CD14-positive monocyte (primary cell): Measurements from ENCODE around the gene SMPD3. TPM values are rescaled to one million over a fixed set of nuclear protein-coding genes. Genes with fewer than 3 reads are reported as not detected.

ENCODE experiments used
- DNase-seq, 3 donors: peaks; one replicate each; pipeline ENCODE4 v3.0.0-alpha.2; 2011 to 2022
- H2AFZ ChIP-seq: 2 replicates; pipeline ENCODE4 v1.6.0; 2012; ENCODE audit warnings: mild to moderate bottlenecking, low read depth, low read length, inconsistent platforms; ENCODE audit not compliant: insufficient read depth, poor library complexity, severe bottlenecking
- H3K27ac ChIP-seq, 2 donors: 1 replicate in 1 of 2; 2 replicates in 1 of 2; pipeline ENCODE4 v1.5.1; 2012 to 2013; ENCODE audit warnings: low read length in 2 of 2, control low read depth in 1 of 2, inconsistent platforms in 1 of 2, low read depth in 1 of 2, mild to moderate bottlenecking in 1 of 2
- H3K27me3 ChIP-seq, 2 donors: one replicate each; pipeline versions ENCODE4 v1.6.0 to v1.6.1; 2011 to 2013; ENCODE audit warnings: low read length in 2 of 2; ENCODE audit not compliant: control insufficient read depth in 2 of 2, insufficient read depth in 2 of 2
- H3K36me3 ChIP-seq, 2 donors: replicated peaks in 1 of 2; 1 replicate in 1 of 2; 2 replicates in 1 of 2; pipeline versions ENCODE4 v1.5.1 to v1.6.1; 2012 to 2013; ENCODE audit warnings: low read length in 2 of 2, control low read depth in 1 of 2, inconsistent platforms in 1 of 2, mild to moderate bottlenecking in 1 of 2; ENCODE audit not compliant: insufficient read depth in 2 of 2, control insufficient read depth in 1 of 2
- H3K4me1 ChIP-seq, 2 donors: 1 replicate in 1 of 2; 2 replicates in 1 of 2; pipeline versions ENCODE4 v1.5.1 to v1.6.1; 2012 to 2013; ENCODE audit warnings: low read length in 2 of 2, control low read depth in 1 of 2, inconsistent platforms in 1 of 2, mild to moderate bottlenecking in 1 of 2, moderate library complexity in 1 of 2; ENCODE audit not compliant: insufficient read depth in 2 of 2, control insufficient read depth in 1 of 2
- H3K4me2 ChIP-seq: replicated peaks from 2 replicates; pipeline ENCODE3; 2012; ENCODE audit warnings: low read length, moderate library complexity, mild to moderate bottlenecking; ENCODE audit not compliant: poor library complexity, severe bottlenecking; ENCODE audit errors: extremely low read depth
- H3K4me3 ChIP-seq, 3 experiments: fragments of 200-600 bp in 1 of 3; sonication (generic) in 1 of 3; replicated peaks in 1 of 3; 1 replicate in 2 of 3; 2 replicates in 1 of 3; pipeline ENCODE4 v1.5.1; 2011 to 2013; ENCODE audit warnings: low read length in 3 of 3, mild to moderate bottlenecking in 3 of 3, control low read depth in 2 of 3, low read depth in 2 of 3, inconsistent platforms in 1 of 3, moderate library complexity in 1 of 3
- H3K79me2 ChIP-seq: 2 replicates; pipeline ENCODE4 v1.6.0; 2012; ENCODE audit warnings: mild to moderate bottlenecking, control low read depth, inconsistent platforms, low read length, moderate library complexity; ENCODE audit not compliant: insufficient read depth
- H3K9ac ChIP-seq: 2 replicates; pipeline ENCODE4 v1.6.0; 2017; ENCODE audit warnings: low read length, mild to moderate bottlenecking; ENCODE audit not compliant: insufficient read depth, poor library complexity, severe bottlenecking
- H3K9me3 ChIP-seq, 2 donors: replicated peaks in 1 of 2; 1 replicate in 1 of 2; 2 replicates in 1 of 2; pipeline versions ENCODE4 v1.5.1 to v1.6.1; 2012 to 2013; ENCODE audit warnings: low read length in 2 of 2, control low read depth in 1 of 2; ENCODE audit not compliant: control insufficient read depth in 1 of 2, insufficient read depth in 1 of 2
- H4K20me1 ChIP-seq: 2 replicates; pipeline ENCODE4 v1.6.0; 2012; ENCODE audit warnings: mild to moderate bottlenecking, low read length, control low read depth, moderate library complexity; ENCODE audit not compliant: insufficient read depth
- H3K27ac Mint-ChIP-seq, 7 donors: one replicate each; pipeline ENCODE4 v1.8.0; 2020; ENCODE audit warnings: mild to moderate bottlenecking in 7 of 7, mixed read lengths in 7 of 7, moderate library complexity in 6 of 7, inconsistent platforms in 2 of 7
- H3K27me3 Mint-ChIP-seq, 3 donors: one replicate each; pipeline ENCODE4 v1.8.0; 2021 to 2022; ENCODE audit warnings: low read depth in 3 of 3, mild to moderate bottlenecking in 3 of 3, mixed read lengths in 3 of 3, moderate library complexity in 3 of 3, inconsistent platforms in 1 of 3
- H3K36me3 Mint-ChIP-seq, 2 donors: one replicate each; pipeline ENCODE4 v1.8.0; 2020; ENCODE audit warnings: mixed read lengths in 2 of 2, inconsistent platforms in 1 of 2, mild to moderate bottlenecking in 1 of 2
- H3K4me1 Mint-ChIP-seq: one replicate; pipeline ENCODE4 v1.8.0; 2020; ENCODE audit warnings: mild to moderate bottlenecking, mixed read lengths
- H3K4me3 Mint-ChIP-seq, 2 donors: one replicate each; pipeline ENCODE4 v1.8.0; 2020; ENCODE audit warnings: mild to moderate bottlenecking in 2 of 2, mixed read lengths in 2 of 2, moderate library complexity in 1 of 2
- H3K9me3 Mint-ChIP-seq, 7 donors: one replicate each; pipeline ENCODE4 v1.8.0; 2020 to 2022; ENCODE audit warnings: mixed read lengths in 7 of 7, mild to moderate bottlenecking in 6 of 7, moderate library complexity in 6 of 7, inconsistent platforms in 2 of 7
- WGBS: methylation state at CpG from one replicate; pipeline ENCODE4 v1.1.5; 2013; ENCODE audit warnings: missing lambda C conversion rate; ENCODE audit not compliant: insufficient coverage; 5-methylcytosine and 5-hydroxymethylcytosine counted together
- intact Hi-C, 2 donors: fragments of 100-400 bp; cut with micrococcal nuclease; formaldehyde crosslinking; loops; one replicate each; pipeline versions ENCODE4 v1.15.0 to v1.15.1; 2023
- polyA plus RNA-seq, 3 donors: library from polyadenylated mRNA; depleted of rRNA in 1 of 3; unstranded in 2 of 3; stranded (reverse) in 1 of 3; fragments of 300-500 nt in 2 of 3; fragments of >200 nt in 1 of 3; fragmentation: Illumina TruSeq in 2 of 3; gene quantifications; 1 replicate in 2 of 3; 2 replicates in 1 of 3; pipeline ENCODE4 v1.2.3, GENCODE V29; 2012 to 2021
- TF ChIP-seq, protein P1 (sequence below): fragments of 200-600 bp; IDR thresholded peaks from one replicate; pipeline ENCODE4 v1.8.0; 2022; ENCODE audit warnings: antibody characterized with exemption, mild to moderate bottlenecking

SMPD3 gene
- polyA plus RNA-seq, 3 donors, result 0.40 to 1.1 (median 0.51) TPM

- TF ChIP-seq, protein P1, sequence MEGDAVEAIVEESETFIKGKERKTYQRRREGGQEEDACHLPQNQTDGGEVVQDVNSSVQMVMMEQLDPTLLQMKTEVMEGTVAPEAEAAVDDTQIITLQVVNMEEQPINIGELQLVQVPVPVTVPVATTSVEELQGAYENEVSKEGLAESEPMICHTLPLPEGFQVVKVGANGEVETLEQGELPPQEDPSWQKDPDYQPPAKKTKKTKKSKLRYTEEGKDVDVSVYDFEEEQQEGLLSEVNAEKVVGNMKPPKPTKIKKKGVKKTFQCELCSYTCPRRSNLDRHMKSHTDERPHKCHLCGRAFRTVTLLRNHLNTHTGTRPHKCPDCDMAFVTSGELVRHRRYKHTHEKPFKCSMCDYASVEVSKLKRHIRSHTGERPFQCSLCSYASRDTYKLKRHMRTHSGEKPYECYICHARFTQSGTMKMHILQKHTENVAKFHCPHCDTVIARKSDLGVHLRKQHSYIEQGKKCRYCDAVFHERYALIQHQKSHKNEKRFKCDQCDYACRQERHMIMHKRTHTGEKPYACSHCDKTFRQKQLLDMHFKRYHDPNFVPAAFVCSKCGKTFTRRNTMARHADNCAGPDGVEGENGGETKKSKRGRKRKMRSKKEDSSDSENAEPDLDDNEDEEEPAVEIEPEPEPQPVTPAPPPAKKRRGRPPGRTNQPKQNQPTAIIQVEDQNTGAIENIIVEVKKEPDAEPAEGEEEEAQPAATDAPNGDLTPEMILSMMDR, result no peak
- DNase-seq, result no peak
- peaks cover 5 to 24% (median 8%) of the 10 kb centered on the region in 3 donors for H3K27me3 Mint-ChIP-seq
- no peaks in the 10 kb centered on the region for H3K9me3 ChIP-seq
- H4K20me1 ChIP-seq, result no peaks in the 10 kb centered on the region
- H3K27ac Mint-ChIP-seq, result no peak overlapping the region
- peaks cover 22% of the 10 kb centered on the region for H3K4me1 Mint-ChIP-seq
- no peak overlapping the region for H2AFZ ChIP-seq
- no peak overlapping the region for H3K27ac ChIP-seq
- intact Hi-C loops, result no loop called here
- no peak overlapping the region for H3K4me3 Mint-ChIP-seq
- H3K4me3 ChIP-seq, result no peak overlapping the region
- H3K4me1 ChIP-seq, result peaks cover 19 to 21% of the 10 kb centered on the region in 2 donors
- H3K4me2 ChIP-seq, result no peak overlapping the region
- no peaks in the 10 kb centered on the region for H3K36me3 Mint-ChIP-seq
- no peaks in the 10 kb centered on the region for H3K79me2 ChIP-seq
- 85% methylated on average over 10 of the region's 10 CpGs for WGBS
- peaks cover 0 to 3% (median 0%) of the 10 kb centered on the region in 7 donors for H3K9me3 Mint-ChIP-seq
- H3K27me3 ChIP-seq, result peaks cover 0 to 2% of the 10 kb centered on the region in 2 donors
- no peaks in the 10 kb centered on the region for H3K36me3 ChIP-seq
- H3K9ac ChIP-seq, result no peak overlapping the region
Observed at GRCh38 chr16:68374246-68374805, 74.0 kb downstream of the SMPD3 start.

DNA sequence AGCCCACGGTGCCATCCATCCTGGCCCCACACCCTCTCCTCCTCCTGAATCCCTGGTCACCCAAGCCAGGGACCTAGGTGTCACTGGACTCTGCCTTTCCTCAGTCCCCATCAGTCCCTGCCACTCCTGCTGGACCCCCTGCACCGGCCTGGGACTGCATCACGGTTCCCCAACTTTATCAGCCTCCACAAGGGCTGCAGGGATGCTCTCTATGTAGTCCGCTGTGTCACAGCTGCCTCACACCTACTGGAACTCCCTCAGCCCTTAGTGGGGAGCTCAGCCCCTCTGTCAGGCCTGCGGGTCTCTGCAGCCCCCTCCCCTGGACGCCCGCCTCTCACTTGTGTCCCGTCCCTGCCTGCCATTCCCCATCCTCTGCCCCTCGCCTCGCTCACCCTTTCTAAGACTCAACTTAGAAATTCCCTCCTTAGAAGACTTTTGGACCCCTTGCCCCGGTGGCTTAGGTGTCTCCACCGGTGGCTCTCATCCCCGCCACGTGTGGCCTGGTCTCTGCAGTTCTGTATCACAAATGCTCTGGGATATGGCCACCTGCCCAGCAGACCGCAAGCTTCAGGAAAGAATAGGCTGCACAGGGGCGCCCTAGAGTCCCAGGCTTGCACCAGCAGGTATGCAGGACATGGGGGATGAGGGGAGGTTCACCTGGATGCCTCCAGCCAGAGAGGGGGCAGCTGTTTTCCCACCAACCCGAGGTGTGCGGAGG is 74.6 kb downstream of the SMPD3 start:
- H3K27me3 ChIP-seq, result peaks cover 0 to 2% of the 10 kb centered on the region in 2 donors
- no peak overlapping the region for H3K27ac ChIP-seq
- no peak overlapping the region for H3K9ac ChIP-seq
- Mint-ChIP-seq H3K4me3 (no peak overlapping the region), H3K36me3 (no peaks in the 10 kb centered on the region), H3K27me3 (peaks cover 5 to 24% (median 13%) of the 10 kb centered on the region in 3 donors), H3K27ac (peak overlapping the region in 1 of 7 donors; percentile 18), H3K9me3 (peaks cover 0 to 3% (median 0%) of the 10 kb centered on the region in 7 donors), H3K4me1 (peaks cover 24% of the 10 kb centered on the region)
- TF ChIP-seq, protein P1, result no peak
- no peak overlapping the region for H3K4me3 ChIP-seq
- 97% methylated on average over 17 of the region's 18 CpGs for WGBS
- no peak overlapping the region for H3K4me2 ChIP-seq
- DNase-seq, result no peak
- no peaks in the 10 kb centered on the region for H3K9me3 ChIP-seq
- H4K20me1 ChIP-seq, result no peaks in the 10 kb centered on the region
- intact Hi-C loops, result no loop called here
- H2AFZ ChIP-seq, result no peak overlapping the region
- H3K4me1 ChIP-seq, result peaks cover 19 to 25% of the 10 kb centered on the region in 2 donors
- no peaks in the 10 kb centered on the region for H3K36me3 ChIP-seq
- no peaks in the 10 kb centered on the region for H3K79me2 ChIP-seq
